MM.1S (cell line): ENCODE measurements around the gene NUAK1.

Experiments used
- DNase-seq: peaks from one replicate; pipeline ENCODE4 v3.0.0-alpha.2; 2015
- H2AFZ ChIP-seq: fragments of 300-600 bp; sonication (generic); 2 replicates; pipeline ENCODE4 v1.6.0; 2016; ENCODE audit warnings: antibody characterized with exemption, low read length
- H3F3A ChIP-seq: fragments of 300-600 bp; sonication (generic); 2 replicates; pipeline ENCODE4 v1.6.1; 2016; ENCODE audit warnings: mild to moderate bottlenecking, antibody characterized with exemption, low read length, moderate library complexity, mixed read lengths; ENCODE audit not compliant: insufficient read depth
- H3K27ac ChIP-seq: fragments of 300-600 bp; sonication (generic); 2 replicates; pipeline ENCODE4 v1.5.1; 2016; ENCODE audit warnings: mild to moderate bottlenecking, low read length
- H3K27me3 ChIP-seq: fragments of 300-600 bp; sonication (generic); replicated peaks from 2 replicates; pipeline ENCODE4 v1.6.0; 2016; ENCODE audit warnings: low read length; ENCODE audit not compliant: insufficient read depth
- H3K36me3 ChIP-seq: fragments of 300-600 bp; sonication (generic); replicated peaks from 2 replicates; pipeline ENCODE4 v1.6.1; 2016; ENCODE audit warnings: mild to moderate bottlenecking, low read length, mixed read lengths; ENCODE audit not compliant: insufficient read depth
- H3K4me1 ChIP-seq: fragments of 300-600 bp; sonication (generic); 2 replicates; pipeline ENCODE4 v1.6.1; 2016; ENCODE audit warnings: low read length, mixed read lengths
- H3K4me2 ChIP-seq: fragments of 300-600 bp; sonication (generic); 2 replicates; pipeline ENCODE4 v1.6.0; 2016; ENCODE audit warnings: low read depth, low read length
- H3K4me3 ChIP-seq: fragments of 300-600 bp; sonication (generic); 2 replicates; pipeline ENCODE4 v1.5.1; 2016; ENCODE audit warnings: low read length, mixed read lengths
- H3K79me2 ChIP-seq: fragments of 300-600 bp; sonication (generic); 2 replicates; pipeline ENCODE4 v1.6.1; 2016; ENCODE audit warnings: mixed run types, low read length, mixed read lengths
- H3K9ac ChIP-seq: fragments of 300-600 bp; sonication (generic); 2 replicates; pipeline ENCODE4 v1.6.1; 2016; ENCODE audit warnings: low read length, mixed read lengths
- H3K9me2 ChIP-seq: fragments of 300-600 bp; sonication (generic); replicated peaks from 2 replicates; pipeline ENCODE4 v1.6.1; 2016; ENCODE audit warnings: mild to moderate bottlenecking, low read length, mixed read lengths; ENCODE audit not compliant: insufficient read depth
- H3K9me3 ChIP-seq: fragments of 300-600 bp; sonication (generic); replicated peaks from 2 replicates; pipeline ENCODE4 v1.6.1; 2016; ENCODE audit warnings: mild to moderate bottlenecking, low read length, mixed read lengths; ENCODE audit not compliant: insufficient read depth
- H4K20me1 ChIP-seq: fragments of 300-600 bp; sonication (generic); 2 replicates; pipeline ENCODE4 v1.6.1; 2016; ENCODE audit warnings: mild to moderate bottlenecking, low read length, moderate library complexity, mixed read lengths; ENCODE audit not compliant: insufficient read depth
- EZH2 ChIP-seq: fragments of 300-600 bp; sonication (generic); optimal IDR thresholded peaks from 2 replicates; pipeline ENCODE3; 2017; ENCODE audit warnings: low read depth, mild to moderate bottlenecking, antibody characterized with exemption, low read length, mixed read lengths
- EZH2phosphoT487 ChIP-seq: fragments of 300-600 bp; sonication (generic); IDR thresholded peaks from 2 replicates; pipeline ENCODE4 v1.6.1; 2018; ENCODE audit warnings: antibody characterized with exemption, low read length
- TF ChIP-seq, protein P1 (sequence below): fragments of 300-600 bp; sonication (generic); IDR thresholded peaks from 2 replicates; pipeline ENCODE4 v1.5.1; 2016; ENCODE audit warnings: antibody characterized with exemption, low read length, mixed read lengths

Gene NUAK1

GRCh38 chr12:106093246-106093645 lies 45.5 kb downstream of the NUAK1 start:
- no peak for DNase-seq
- Histone ChIP-seq H3K36me3 (peaks cover 8% of the 10 kb centered on the region; the same call in 1 of the 2 replicates), H3K4me2 (no peak overlapping the region), H4K20me1 (no peaks in the 10 kb centered on the region; the same call in 1 of the 2 replicates), H2AFZ (no peak overlapping the region), H3K4me1 (no peaks in the 10 kb centered on the region), H3K27me3 (no peaks in the 10 kb centered on the region), H3K4me3 (no peak overlapping the region), H3F3A (no peaks in the 10 kb centered on the region), H3K9ac (no peak overlapping the region), H3K9me3 (no peaks in the 10 kb centered on the region), H3K79me2 (peaks cover 97% of the 10 kb centered on the region), H3K27ac (no peak overlapping the region), H3K9me2 (no peaks in the 10 kb centered on the region)
- TF ChIP-seq, protein P1, sequence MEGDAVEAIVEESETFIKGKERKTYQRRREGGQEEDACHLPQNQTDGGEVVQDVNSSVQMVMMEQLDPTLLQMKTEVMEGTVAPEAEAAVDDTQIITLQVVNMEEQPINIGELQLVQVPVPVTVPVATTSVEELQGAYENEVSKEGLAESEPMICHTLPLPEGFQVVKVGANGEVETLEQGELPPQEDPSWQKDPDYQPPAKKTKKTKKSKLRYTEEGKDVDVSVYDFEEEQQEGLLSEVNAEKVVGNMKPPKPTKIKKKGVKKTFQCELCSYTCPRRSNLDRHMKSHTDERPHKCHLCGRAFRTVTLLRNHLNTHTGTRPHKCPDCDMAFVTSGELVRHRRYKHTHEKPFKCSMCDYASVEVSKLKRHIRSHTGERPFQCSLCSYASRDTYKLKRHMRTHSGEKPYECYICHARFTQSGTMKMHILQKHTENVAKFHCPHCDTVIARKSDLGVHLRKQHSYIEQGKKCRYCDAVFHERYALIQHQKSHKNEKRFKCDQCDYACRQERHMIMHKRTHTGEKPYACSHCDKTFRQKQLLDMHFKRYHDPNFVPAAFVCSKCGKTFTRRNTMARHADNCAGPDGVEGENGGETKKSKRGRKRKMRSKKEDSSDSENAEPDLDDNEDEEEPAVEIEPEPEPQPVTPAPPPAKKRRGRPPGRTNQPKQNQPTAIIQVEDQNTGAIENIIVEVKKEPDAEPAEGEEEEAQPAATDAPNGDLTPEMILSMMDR, result no peak
- TF ChIP-seq EZH2 (no peak), EZH2phosphoT487 (no peak)

GRCh38 chr12:106091446-106091820 lies 47.3 kb downstream of the NUAK1 start:
- H3K27me3 ChIP-seq, result no peaks in the 10 kb centered on the region
- no peak overlapping the region for H3K27ac ChIP-seq
- no peaks in the 10 kb centered on the region for H3K9me2 ChIP-seq
- no peak overlapping the region for H3K4me3 ChIP-seq
- TF ChIP-seq EZH2phosphoT487, result no peak
- TF ChIP-seq, protein P1, result no peak
- TF ChIP-seq EZH2, result no peak
- H3K79me2 ChIP-seq, result peaks cover 90% of the 10 kb centered on the region
- no peak overlapping the region for H2AFZ ChIP-seq
- H3K4me1 ChIP-seq, result no peaks in the 10 kb centered on the region
- no peaks in the 10 kb centered on the region for H3K9me3 ChIP-seq
- H4K20me1 ChIP-seq, result no peaks in the 10 kb centered on the region; the same call in 1 of the 2 replicates
- no peak overlapping the region for H3K9ac ChIP-seq
- H3K4me2 ChIP-seq, result no peak overlapping the region
- H3K36me3 ChIP-seq, result no peaks in the 10 kb centered on the region
- no peak for DNase-seq
- H3F3A ChIP-seq, result no peaks in the 10 kb centered on the region; the same call in 1 of the 2 replicates

DNA sequence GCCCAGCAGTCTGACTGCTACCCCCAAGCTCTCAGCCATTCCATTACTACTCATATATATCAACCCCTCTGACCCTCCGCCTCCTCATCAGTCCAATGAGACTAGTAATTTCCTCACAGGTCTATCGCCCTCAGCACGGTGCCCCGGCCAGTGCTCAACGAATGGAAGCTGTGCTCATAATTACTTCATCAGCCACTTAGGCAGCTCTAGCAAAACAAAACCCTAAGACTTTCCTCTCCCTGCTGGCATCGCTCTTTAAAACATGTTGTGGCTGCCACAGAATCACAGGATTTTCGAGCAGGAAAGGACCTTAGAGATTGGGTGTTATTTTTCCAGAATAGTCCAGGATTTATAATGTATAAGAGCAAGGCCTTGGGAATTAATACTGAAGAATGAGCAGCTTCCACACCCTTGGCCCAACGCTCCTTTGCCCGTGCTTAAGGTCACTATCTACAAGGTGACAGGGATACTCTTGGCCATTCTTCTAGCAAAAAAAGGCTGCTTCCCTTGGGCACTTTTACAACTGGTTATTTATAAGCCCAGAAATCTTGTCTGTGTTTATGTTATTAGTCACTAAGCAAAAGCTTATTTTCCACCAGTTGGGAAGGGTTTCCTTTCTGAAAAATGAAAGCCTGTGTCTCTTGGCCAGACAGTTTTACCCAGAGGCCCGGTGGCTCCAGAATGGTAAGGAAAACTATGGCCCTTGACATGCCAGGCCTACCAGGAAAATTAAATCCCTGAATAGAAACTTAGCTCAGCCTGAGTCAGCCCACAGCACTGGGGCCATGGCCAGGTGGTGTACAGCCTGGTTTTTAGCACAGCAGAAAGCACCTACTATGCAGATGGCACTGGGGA lies 47.9 kb downstream of the NUAK1 start:
- H3K4me3 ChIP-seq, result no peak overlapping the region
- TF ChIP-seq EZH2phosphoT487, result no peak
- TF ChIP-seq, protein P1, result no peak
- TF ChIP-seq EZH2, result no peak
- H2AFZ ChIP-seq, result no peak overlapping the region
- peaks cover 84% of the 10 kb centered on the region for H3K79me2 ChIP-seq
- H3K9me2 ChIP-seq, result no peaks in the 10 kb centered on the region
- no peak overlapping the region for H3K9ac ChIP-seq
- H3K27me3 ChIP-seq, result no peaks in the 10 kb centered on the region
- no peaks in the 10 kb centered on the region for H3K4me1 ChIP-seq
- no peaks in the 10 kb centered on the region for H3K36me3 ChIP-seq
- H3K27ac ChIP-seq, result no peak overlapping the region
- no peaks in the 10 kb centered on the region; the same call in 1 of the 2 replicates for H3F3A ChIP-seq
- no peaks in the 10 kb centered on the region for H3K9me3 ChIP-seq
- no peaks in the 10 kb centered on the region; the same call in 1 of the 2 replicates for H4K20me1 ChIP-seq
- no peak for DNase-seq
- no peak overlapping the region for H3K4me2 ChIP-seq
